Esophagus squamous epithelium (tissue), 5 donors: Measurements from ENCODE around the gene NRXN3. TPM values are rescaled to one million over a fixed set of nuclear protein-coding genes. Genes with fewer than 3 reads are reported as not detected.

Source experiments
- DNase-seq: peaks from one replicate; lab custom pipeline; 2025; lab: John Stamatoyannopoulos, UW
- H3K27ac ChIP-seq, 4 donors: fragments of 200-600 bp; sonication (generic); one replicate each; pipeline ENCODE4 v1.5.1; 2016 to 2019; ENCODE audit warnings: mild to moderate bottlenecking in 1 of 4
- H3K27me3 ChIP-seq, 4 donors: fragments of 200-600 bp; sonication (generic); 1 replicate in 3 of 4; 2 replicates in 1 of 4; pipeline versions ENCODE4 v1.5.1 to v1.6.0; 2017 to 2021; ENCODE audit warnings: antibody characterized with exemption in 1 of 4
- H3K36me3 ChIP-seq, 3 donors: fragments of 200-600 bp; sonication (generic); one replicate each; pipeline ENCODE4 v1.5.1; 2016 to 2019
- H3K4me1 ChIP-seq, 3 donors: fragments of 200-600 bp; sonication (generic); one replicate each; pipeline ENCODE4 v1.5.1; 2017 to 2019
- H3K4me3 ChIP-seq, 4 donors: fragments of 200-600 bp; sonication (generic); 1 replicate in 3 of 4; 2 replicates in 1 of 4; pipeline ENCODE4 v1.5.1; 2016 to 2019; ENCODE audit warnings: mild to moderate bottlenecking in 2 of 4, moderate library complexity in 1 of 4
- H3K9me3 ChIP-seq, 3 donors: fragments of 200-600 bp; sonication (generic); one replicate each; pipeline ENCODE4 v1.5.1; 2016 to 2019
- POLR2A ChIP-seq, 4 donors: fragments of 450-650 bp; IDR thresholded peaks; one replicate each; pipeline ENCODE4 v1.6.1; 2017; ENCODE audit warnings: antibody characterized with exemption in 4 of 4, mild to moderate bottlenecking in 4 of 4, moderate library complexity in 3 of 4
- WGBS, 2 donors: methylation state at CpG; one replicate each; pipeline ENCODE4 v1.1.5; 2018; 5-methylcytosine and 5-hydroxymethylcytosine counted together
- intact Hi-C: fragments of 100-400 bp; cut with DNase I; formaldehyde crosslinking; loops from one replicate; pipeline ENCODE4 v1.15.0; 2022
- total RNA-seq, 4 donors: library from RNA; depleted of rRNA; stranded (reverse); fragments of >200 nt; gene quantifications; one replicate each; pipeline ENCODE4 v1.1.0, GENCODE V29; 2016
- TF ChIP-seq, protein P1 (sequence below), 6 experiments: fragments of 450-650 bp in 4 of 6; fragments of 200-600 bp in 2 of 6; sonication (generic) in 2 of 6; IDR thresholded peaks; one replicate each; pipeline ENCODE4 v1.5.1; 2016 to 2019; ENCODE audit warnings: antibody characterized with exemption in 6 of 6, mild to moderate bottlenecking in 4 of 6, moderate library complexity in 4 of 6
- donor health status: DM: yes; HTN: yes; CAD: no.

NRXN3 gene
- total RNA-seq, 4 donors from 2014 or later, result 0.30 to 15.8 (median 1.5) TPM

DNA sequence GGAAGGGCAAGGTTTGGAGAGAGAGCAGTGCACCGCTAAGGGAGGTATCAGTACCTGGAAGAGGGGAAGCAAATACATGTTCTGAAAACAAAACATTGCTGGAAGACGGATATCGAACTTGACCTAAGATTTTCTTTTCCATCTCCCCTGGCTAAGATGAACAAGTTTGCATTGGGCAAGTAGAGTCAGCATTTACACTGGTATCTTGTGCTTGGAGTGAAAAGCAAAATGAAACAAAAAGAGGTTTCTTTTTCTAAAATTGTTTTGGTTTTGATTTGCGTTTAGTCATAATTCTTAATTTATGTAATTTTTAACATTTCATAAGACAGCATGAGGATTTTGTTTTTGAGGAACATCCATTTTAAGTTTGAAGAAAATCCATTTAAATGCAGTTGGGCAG is 881.6 kb downstream of the NRXN3 start:
- no peak for TF ChIP-seq POLR2A (IDR thresholded peaks at IDR 0.05)
- TF ChIP-seq, protein P1, sequence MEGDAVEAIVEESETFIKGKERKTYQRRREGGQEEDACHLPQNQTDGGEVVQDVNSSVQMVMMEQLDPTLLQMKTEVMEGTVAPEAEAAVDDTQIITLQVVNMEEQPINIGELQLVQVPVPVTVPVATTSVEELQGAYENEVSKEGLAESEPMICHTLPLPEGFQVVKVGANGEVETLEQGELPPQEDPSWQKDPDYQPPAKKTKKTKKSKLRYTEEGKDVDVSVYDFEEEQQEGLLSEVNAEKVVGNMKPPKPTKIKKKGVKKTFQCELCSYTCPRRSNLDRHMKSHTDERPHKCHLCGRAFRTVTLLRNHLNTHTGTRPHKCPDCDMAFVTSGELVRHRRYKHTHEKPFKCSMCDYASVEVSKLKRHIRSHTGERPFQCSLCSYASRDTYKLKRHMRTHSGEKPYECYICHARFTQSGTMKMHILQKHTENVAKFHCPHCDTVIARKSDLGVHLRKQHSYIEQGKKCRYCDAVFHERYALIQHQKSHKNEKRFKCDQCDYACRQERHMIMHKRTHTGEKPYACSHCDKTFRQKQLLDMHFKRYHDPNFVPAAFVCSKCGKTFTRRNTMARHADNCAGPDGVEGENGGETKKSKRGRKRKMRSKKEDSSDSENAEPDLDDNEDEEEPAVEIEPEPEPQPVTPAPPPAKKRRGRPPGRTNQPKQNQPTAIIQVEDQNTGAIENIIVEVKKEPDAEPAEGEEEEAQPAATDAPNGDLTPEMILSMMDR (IDR thresholded peaks at IDR 0.05), result no peak
- Histone ChIP-seq H3K4me1 (no peaks in the 10 kb centered on the region), H3K36me3 (no peaks in the 10 kb centered on the region), H3K9me3 (no peaks in the 10 kb centered on the region), H3K4me3 (no peak overlapping the region), H3K27ac (peak overlapping the region in 2 of 4 donors; percentile 10 to 49), H3K27me3 (peaks cover 0 to 26% (median 0%) of the 10 kb centered on the region in 4 donors)
- intact Hi-C loops, result no loop called here
- WGBS, 2 donors, result 56 to 75% methylated on average over 4 of the region's 4 CpGs
- DNase-seq, result no peak

DNA sequence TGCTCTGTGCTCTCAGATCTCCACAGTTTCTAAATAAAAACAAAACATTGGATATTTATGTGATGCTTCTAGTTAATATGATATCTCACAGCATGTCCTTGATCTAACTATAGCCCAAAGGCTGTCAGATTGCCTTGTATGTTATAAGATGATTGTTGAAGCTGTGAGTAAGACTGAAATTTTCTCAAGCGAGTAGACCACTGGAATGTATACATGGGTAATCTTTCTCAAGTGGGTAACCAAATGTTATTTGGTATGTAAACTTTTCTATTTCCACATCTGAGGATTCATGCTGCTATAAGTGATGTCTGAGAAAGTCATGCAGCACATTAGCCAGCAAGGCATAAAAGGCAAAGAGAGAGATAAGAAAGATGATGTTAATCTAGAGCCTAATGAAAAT is 886.7 kb downstream of the NRXN3 start:
- DNase-seq, result no peak
- no peaks in the 10 kb centered on the region for H3K36me3 ChIP-seq
- no peaks in the 10 kb centered on the region for H3K9me3 ChIP-seq
- intact Hi-C loops, result no loop called here
- TF ChIP-seq, protein P1 (IDR thresholded peaks at IDR 0.05), result no peak
- no peak for TF ChIP-seq POLR2A (IDR thresholded peaks at IDR 0.05)
- no peaks in the 10 kb centered on the region for H3K4me1 ChIP-seq
- H3K27ac ChIP-seq, result no peak overlapping the region
- peaks cover 0 to 3% (median 0%) of the 10 kb centered on the region in 4 donors for H3K27me3 ChIP-seq
- WGBS, 2 donors, result 50 to 71% methylated on average over 1 of the region's 1 CpG
- H3K4me3 ChIP-seq, result no peak overlapping the region

DNA sequence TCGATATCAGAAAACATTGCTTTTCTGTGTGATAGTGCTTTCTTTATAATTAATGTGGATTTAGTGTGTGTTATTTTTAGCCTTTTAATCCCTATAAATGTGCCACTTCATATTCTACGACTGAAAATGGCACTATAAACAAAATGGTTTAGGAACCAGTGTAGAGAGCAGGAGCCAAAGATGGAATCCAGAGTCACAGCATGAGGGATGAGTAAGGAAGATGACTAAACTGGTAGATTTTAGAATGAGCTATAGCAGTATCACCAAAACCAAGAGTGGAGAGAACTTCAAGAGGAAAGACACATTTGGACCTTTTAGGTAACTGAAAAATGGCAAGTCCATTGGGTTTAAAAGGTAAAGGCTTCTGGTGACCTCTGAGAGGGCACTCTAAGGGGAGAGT is 887.2 kb downstream of the NRXN3 start:
- peak overlapping the region in 1 of 4 donors; percentile 31 for H3K27ac ChIP-seq
- H3K4me3 ChIP-seq, result no peak overlapping the region
- WGBS, 2 donors, result 63 to 74% methylated on average over 2 of the region's 2 CpGs
- no peaks in the 10 kb centered on the region for H3K36me3 ChIP-seq
- no peak for DNase-seq
- H3K27me3 ChIP-seq, result no peaks in the 10 kb centered on the region
- H3K9me3 ChIP-seq, result no peaks in the 10 kb centered on the region
- TF ChIP-seq POLR2A (IDR thresholded peaks at IDR 0.05), result no peak
- TF ChIP-seq, protein P1 (IDR thresholded peaks at IDR 0.05), result no peak
- intact Hi-C loops, result no loop called here
- no peaks in the 10 kb centered on the region for H3K4me1 ChIP-seq

DNA sequence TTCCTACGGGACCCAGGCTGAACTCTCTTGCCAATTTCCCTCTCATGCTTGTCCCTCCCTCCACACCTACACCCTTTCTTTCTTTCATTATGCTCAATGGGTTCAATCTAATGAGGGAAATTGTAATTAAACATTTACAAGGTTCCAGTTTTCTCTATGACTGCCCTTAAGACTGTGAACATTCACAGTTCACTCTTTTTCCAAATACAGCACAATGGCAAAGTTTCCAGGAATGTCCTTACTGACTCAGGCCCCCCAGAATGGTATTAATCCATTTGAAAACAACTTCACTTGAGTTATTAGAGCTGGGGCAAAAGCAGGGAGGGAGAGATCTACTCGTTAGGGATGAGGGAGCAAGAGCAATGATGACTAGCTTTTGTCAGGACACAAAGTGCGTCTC is 892.1 kb downstream of the NRXN3 start:
- Histone ChIP-seq H3K4me3 (no peak overlapping the region), H3K27me3 (no peaks in the 10 kb centered on the region), H3K27ac (no peak overlapping the region), H3K4me1 (no peaks in the 10 kb centered on the region), H3K9me3 (no peaks in the 10 kb centered on the region), H3K36me3 (no peaks in the 10 kb centered on the region)
- 39 to 45% methylated on average over 3 of the region's 3 CpGs for WGBS, 2 donors
- no peak for DNase-seq
- TF ChIP-seq, protein P1 (IDR thresholded peaks at IDR 0.05), result no peak
- TF ChIP-seq POLR2A (IDR thresholded peaks at IDR 0.05), result no peak
- intact Hi-C loops, result no loop called here

DNA sequence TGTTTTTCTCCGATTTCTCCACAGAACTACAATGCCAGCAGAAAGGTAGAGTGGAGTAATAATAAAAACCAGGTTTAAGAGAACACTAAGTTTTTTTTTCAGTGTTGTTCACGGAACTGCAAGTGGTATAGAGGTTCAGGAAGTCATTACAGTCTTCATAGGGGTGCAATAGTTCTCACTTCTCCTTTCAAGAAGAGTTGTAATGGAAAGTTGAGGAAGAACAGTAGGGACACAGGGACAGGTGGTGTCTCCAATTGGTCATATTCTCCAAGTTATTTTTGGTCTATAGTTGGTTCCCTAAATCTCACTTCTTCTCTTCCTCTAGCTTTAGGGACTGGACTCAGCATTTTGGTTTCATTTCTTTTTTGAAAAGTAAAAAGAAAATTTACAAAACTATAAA is 894.0 kb downstream of the NRXN3 start:
- no peak for DNase-seq
- WGBS, 2 donors, result 61 to 77% methylated on average over 2 of the region's 2 CpGs
- H3K9me3 ChIP-seq, result no peaks in the 10 kb centered on the region
- intact Hi-C loops, result no loop called here
- no peak overlapping the region for H3K27ac ChIP-seq
- TF ChIP-seq, protein P1 (IDR thresholded peaks at IDR 0.05), result no peak
- no peak for TF ChIP-seq POLR2A (IDR thresholded peaks at IDR 0.05)
- H3K36me3 ChIP-seq, result no peaks in the 10 kb centered on the region
- H3K27me3 ChIP-seq, result no peaks in the 10 kb centered on the region
- H3K4me1 ChIP-seq, result no peaks in the 10 kb centered on the region
- no peak overlapping the region for H3K4me3 ChIP-seq
